KMS-11 (cell line): Measurements from ENCODE around the gene MRE11.

Experiments
- H2AFZ ChIP-seq: fragments of 200-600 bp; sonication (generic); 2 replicates; pipeline ENCODE4 v1.6.1; 2016; ENCODE audit warnings: antibody characterized with exemption, mixed run types, low read depth
- H3K27ac ChIP-seq: fragments of 200-600 bp; sonication (generic); 2 replicates; pipeline ENCODE4 v1.6.1; 2016; ENCODE audit warnings: mild to moderate bottlenecking, mixed run types
- H3K27me3 ChIP-seq: fragments of 200-600 bp; sonication (generic); 2 replicates; pipeline ENCODE4 v1.6.1; 2017; ENCODE audit warnings: mild to moderate bottlenecking, low read depth, mixed run types, moderate library complexity; ENCODE audit not compliant: insufficient read depth
- H3K36me3 ChIP-seq: fragments of 200-600 bp; sonication (generic); 2 replicates; pipeline ENCODE4 v1.6.1; 2017; ENCODE audit warnings: mild to moderate bottlenecking, mixed run types; ENCODE audit not compliant: insufficient read depth
- H3K4me1 ChIP-seq: fragments of 200-600 bp; sonication (generic); 2 replicates; pipeline ENCODE4 v1.6.1; 2016; ENCODE audit warnings: mild to moderate bottlenecking, low read depth, mixed run types; ENCODE audit not compliant: poor library complexity, severe bottlenecking
- H3K4me2 ChIP-seq: fragments of 200-600 bp; sonication (generic); 2 replicates; pipeline ENCODE4 v1.7.0; 2016; ENCODE audit warnings: mild to moderate bottlenecking, mixed run types
- H3K4me3 ChIP-seq: fragments of 200-600 bp; sonication (generic); IDR thresholded peaks from 2 replicates; pipeline ENCODE4 v1.6.1; 2017; ENCODE audit warnings: low read depth, low read length, mixed read lengths; ENCODE audit not compliant: insufficient read depth
- H3K79me2 ChIP-seq: fragments of 200-600 bp; sonication (generic); 2 replicates; pipeline ENCODE4 v1.6.1; 2016; ENCODE audit warnings: low read depth, mixed run types; ENCODE audit not compliant: insufficient read depth
- H3K9ac ChIP-seq: fragments of 200-600 bp; sonication (generic); 2 replicates; pipeline ENCODE4 v1.6.1; 2016; ENCODE audit warnings: mild to moderate bottlenecking, mixed run types
- H4K20me1 ChIP-seq: fragments of 200-600 bp; sonication (generic); 2 replicates; pipeline ENCODE4 v1.6.1; 2016; ENCODE audit warnings: mild to moderate bottlenecking, mixed run types; ENCODE audit not compliant: insufficient read depth
- CTCF ChIP-seq: fragments of 200-600 bp; sonication (generic); conservative IDR thresholded peaks from 2 replicates; pipeline ENCODE4 v1.6.1; 2017; ENCODE audit warnings: low read depth, mild to moderate bottlenecking, antibody characterized with exemption, low read length, moderate library complexity, mixed read lengths

MRE11 gene

GRCh38 chr11:94452988-94453387 is 40.7 kb downstream of the MRE11 start:
- H4K20me1 ChIP-seq = no peaks in the 10 kb centered on the region
- no peaks in the 10 kb centered on the region for H3K4me1 ChIP-seq
- TF ChIP-seq CTCF = no peak
- no peaks in the 10 kb centered on the region for H3K27me3 ChIP-seq
- no peak overlapping the region for H3K27ac ChIP-seq
- no peak overlapping the region for H2AFZ ChIP-seq
- H3K9ac ChIP-seq = no peak overlapping the region
- H3K4me2 ChIP-seq = no peak overlapping the region
- no peaks in the 10 kb centered on the region for H3K36me3 ChIP-seq
- H3K4me3 ChIP-seq = no peak overlapping the region
- no peaks in the 10 kb centered on the region for H3K79me2 ChIP-seq

GRCh38 chr11:94450048-94450447 is 43.6 kb downstream of the MRE11 start:
- H3K79me2 ChIP-seq = no peaks in the 10 kb centered on the region
- no peak overlapping the region for H3K27ac ChIP-seq
- no peak for TF ChIP-seq CTCF
- H2AFZ ChIP-seq = no peak overlapping the region
- no peaks in the 10 kb centered on the region for H3K4me1 ChIP-seq
- no peaks in the 10 kb centered on the region for H4K20me1 ChIP-seq
- no peak overlapping the region for H3K4me3 ChIP-seq
- H3K36me3 ChIP-seq = no peaks in the 10 kb centered on the region
- H3K9ac ChIP-seq = no peak overlapping the region
- H3K4me2 ChIP-seq = no peak overlapping the region
- H3K27me3 ChIP-seq = no peaks in the 10 kb centered on the region

- H3K36me3 ChIP-seq = no peaks in the 10 kb centered on the region
- no peak overlapping the region for H3K9ac ChIP-seq
- no peak overlapping the region for H3K4me2 ChIP-seq
- H3K79me2 ChIP-seq = no peaks in the 10 kb centered on the region
- TF ChIP-seq CTCF = no peak
- no peaks in the 10 kb centered on the region for H4K20me1 ChIP-seq
- no peak overlapping the region for H2AFZ ChIP-seq
- no peaks in the 10 kb centered on the region for H3K27me3 ChIP-seq
- H3K27ac ChIP-seq = no peak overlapping the region
- no peaks in the 10 kb centered on the region for H3K4me1 ChIP-seq
- no peak overlapping the region for H3K4me3 ChIP-seq
These were observed 44.2 kb downstream of the MRE11 start for GRCh38 chr11:94449437-94449836.

- Histone ChIP-seq H3K79me2 (no peaks in the 10 kb centered on the region), H4K20me1 (no peaks in the 10 kb centered on the region), H3K27me3 (no peaks in the 10 kb centered on the region), H3K4me3 (no peak overlapping the region), H3K9ac (no peak overlapping the region), H3K27ac (no peak overlapping the region), H2AFZ (no peak overlapping the region), H3K36me3 (no peaks in the 10 kb centered on the region), H3K4me1 (no peaks in the 10 kb centered on the region), H3K4me2 (no peak overlapping the region)
- no peak for TF ChIP-seq CTCF
These were observed 44.6 kb downstream of the MRE11 start for GRCh38 chr11:94449029-94449428.

GRCh38 chr11:94447149-94447548 is 46.5 kb downstream of the MRE11 start:
- Histone ChIP-seq H3K27me3 (no peaks in the 10 kb centered on the region), H3K79me2 (no peaks in the 10 kb centered on the region), H3K4me2 (no peak overlapping the region), H2AFZ (no peak overlapping the region), H3K9ac (no peak overlapping the region), H3K4me1 (no peaks in the 10 kb centered on the region), H3K4me3 (no peak overlapping the region), H4K20me1 (no peaks in the 10 kb centered on the region), H3K36me3 (no peaks in the 10 kb centered on the region), H3K27ac (no peak overlapping the region)
- TF ChIP-seq CTCF = no peak
